Measurements from ENCODE around the gene TMED6.

TMED6 gene

GRCh38 chr16:69322343-69322742 is 29.2 kb downstream of the TMED6 start:
- DNase-seq = no peak

GRCh38 chr16:69321080-69321479 is 30.5 kb downstream of the TMED6 start:
- DNase-seq = no peak

GRCh38 chr16:69320740-69321073 is 30.9 kb downstream of the TMED6 start:
- DNase-seq = no peak

- DNase-seq = no peak
Measured at GRCh38 chr16:69319826-69320739, 31.5 kb downstream of the TMED6 start.

GRCh38 chr16:69319381-69319780 is 32.2 kb downstream of the TMED6 start:
- DNase-seq = no peak

- no peak for DNase-seq
Measured at GRCh38 chr16:69318911-69319289, 32.7 kb downstream of the TMED6 start.

GRCh38 chr16:69318177-69318910 is 33.2 kb downstream of the TMED6 start:
- no peak for DNase-seq

GRCh38 chr16:69316595-69317034 is 35.0 kb downstream of the TMED6 start:
- no peak for DNase-seq

- DNase-seq = no peak
Measured at GRCh38 chr16:69315486-69316311, 35.9 kb downstream of the TMED6 start.

- DNase-seq = no peak
Measured at GRCh38 chr16:69314534-69314933, 37.1 kb downstream of the TMED6 start.

GRCh38 chr16:69313469-69313868 is 38.1 kb downstream of the TMED6 start:
- DNase-seq = no peak

- DNase-seq = no peak
Measured at GRCh38 chr16:69311533-69312387, 39.8 kb downstream of the TMED6 start.

- DNase-seq = peak; percentile 94
Measured at GRCh38 chr16:69310653-69311532, 40.7 kb downstream of the TMED6 start, which contains the start of gene VPS4A. Gene VPS4A, plus strand, starts transcription at chr16:69311350. Its CDS starts 162 bp downstream, at chr16:69311512.

- no peak for DNase-seq
Measured at GRCh38 chr16:69309316-69309715, 42.3 kb downstream of the TMED6 start.

- no peak for DNase-seq
Measured at GRCh38 chr16:69307856-69308255, 43.7 kb downstream of the TMED6 start.

GRCh38 chr16:69307091-69307490 is 44.5 kb downstream of the TMED6 start:
- no peak for DNase-seq

- DNase-seq = no peak
Measured at GRCh38 chr16:69306031-69306430, 45.6 kb downstream of the TMED6 start.

- DNase-seq = no peak
Measured at GRCh38 chr16:69302301-69302700, 49.3 kb downstream of the TMED6 start.

GRCh38 chr16:69301861-69302260 is 49.7 kb downstream of the TMED6 start:
- DNase-seq = no peak

- no peak for DNase-seq
Measured at GRCh38 chr16:69301187-69301586, 50.4 kb downstream of the TMED6 start.

GRCh38 chr16:69298261-69298660 is 53.3 kb downstream of the TMED6 start:
- no peak for DNase-seq
